Natural killer cell (primary cell): ENCODE data around the gene STARD13. TPM values are rescaled to one million over a fixed set of nuclear protein-coding genes. Genes with fewer than 3 reads are reported as not detected.

Experiments
- ATAC-seq, 3 donors: fragments of 150-1000 bp in 2 of 3; fragments of 200-7000 bp in 1 of 3; cut with Tn5 transposase; 1 replicate in 1 of 3; 2 replicates in 2 of 3; pipeline ENCODE4 v1.10.0; 2021; ENCODE audit warnings: mild to moderate bottlenecking in 2 of 3, moderate library complexity in 2 of 3
- DNase-seq, 2 donors: peaks; one replicate each; pipeline versions ENCODE4 v3.0.0 to v3.0.0-alpha.2; 2013 to 2021; ENCODE audit warnings: mixed read lengths in 1 of 2
- H3K27ac ChIP-seq: one replicate; pipeline ENCODE4 v1.5.1; 2013; ENCODE audit warnings: mild to moderate bottlenecking, low read length
- H3K27me3 ChIP-seq: one replicate; pipeline ENCODE4 v1.6.1; 2013; ENCODE audit warnings: low read length; ENCODE audit not compliant: control insufficient read depth, insufficient read depth
- H3K36me3 ChIP-seq: one replicate; pipeline ENCODE4 v1.6.1; 2013; ENCODE audit warnings: low read length; ENCODE audit not compliant: control insufficient read depth, insufficient read depth
- H3K4me1 ChIP-seq: one replicate; pipeline ENCODE4 v1.6.1; 2013; ENCODE audit warnings: low read length; ENCODE audit not compliant: control insufficient read depth, insufficient read depth
- H3K4me3 ChIP-seq: one replicate; pipeline ENCODE4 v1.5.1; 2013; ENCODE audit warnings: low read length
- H3K9me3 ChIP-seq: one replicate; pipeline ENCODE4 v1.6.1; 2013; ENCODE audit warnings: low read length; ENCODE audit not compliant: control insufficient read depth, insufficient read depth
- H3K27ac Mint-ChIP-seq, 2 donors: one replicate each; pipeline ENCODE4 v1.8.0; 2022; ENCODE audit warnings: mild to moderate bottlenecking in 2 of 2, mixed read lengths in 2 of 2, moderate library complexity in 1 of 2
- H3K27me3 Mint-ChIP-seq, 2 donors: one replicate each; pipeline ENCODE4 v1.8.0; 2022; ENCODE audit warnings: low read depth in 2 of 2, mixed read lengths in 2 of 2
- H3K36me3 Mint-ChIP-seq: one replicate; pipeline ENCODE4 v1.8.0; 2022; ENCODE audit warnings: mixed read lengths
- H3K4me1 Mint-ChIP-seq, 2 donors: one replicate each; pipeline ENCODE4 v1.8.0; 2022; ENCODE audit warnings: mixed read lengths in 2 of 2
- H3K4me3 Mint-ChIP-seq: one replicate; pipeline ENCODE4 v1.8.0; 2022; ENCODE audit warnings: mild to moderate bottlenecking, moderate library complexity, mixed read lengths
- H3K9me3 Mint-ChIP-seq, 2 donors: one replicate each; pipeline ENCODE4 v1.8.0; 2022; ENCODE audit warnings: mixed read lengths in 2 of 2
- WGBS: methylation state at CpG from one replicate; pipeline ENCODE4 v1.1.7; 2013; ENCODE audit warnings: missing lambda C conversion rate; ENCODE audit not compliant: insufficient coverage; 5-methylcytosine and 5-hydroxymethylcytosine counted together
- intact Hi-C: fragments of 100-400 bp; cut with micrococcal nuclease; formaldehyde crosslinking; loops from one replicate; pipeline ENCODE4 v1.14.2; 2022
- total RNA-seq, 4 donors: library from RNA; stranded (reverse); fragments of 120-200 nt in 1 of 4; gene quantifications; one replicate each; pipeline versions ENCODE4 v1.2.3 to v1.2.4, GENCODE V29; 2013 to 2022
- TF ChIP-seq, protein P1 (sequence below): fragments of 200-600 bp; IDR thresholded peaks from one replicate; pipeline ENCODE4 v1.8.0; 2022; ENCODE audit warnings: antibody characterized with exemption

Gene STARD13
- total RNA-seq, 3 donors from 2014 or later (not counting 1 experiment from before 2014, with no cell fraction given) = not detected

GRCh38 chr13:33111414-33112110, 174.0 kb downstream of the STARD13 start:
- Mint-ChIP-seq H3K36me3 (no peaks in the 10 kb centered on the region), H3K4me1 (no peaks in the 10 kb centered on the region), H3K27me3 (no peaks in the 10 kb centered on the region), H3K27ac (no peak overlapping the region), H3K4me3 (no peak overlapping the region), H3K9me3 (peaks cover 0 to 2% of the 10 kb centered on the region in 2 donors)
- no peak for DNase-seq
- Histone ChIP-seq H3K36me3 (no peaks in the 10 kb centered on the region), H3K9me3 (no peaks in the 10 kb centered on the region), H3K27ac (no peak overlapping the region), H3K27me3 (no peaks in the 10 kb centered on the region), H3K4me1 (peaks cover 8% of the 10 kb centered on the region), H3K4me3 (no peak overlapping the region)
- TF ChIP-seq, protein P1, sequence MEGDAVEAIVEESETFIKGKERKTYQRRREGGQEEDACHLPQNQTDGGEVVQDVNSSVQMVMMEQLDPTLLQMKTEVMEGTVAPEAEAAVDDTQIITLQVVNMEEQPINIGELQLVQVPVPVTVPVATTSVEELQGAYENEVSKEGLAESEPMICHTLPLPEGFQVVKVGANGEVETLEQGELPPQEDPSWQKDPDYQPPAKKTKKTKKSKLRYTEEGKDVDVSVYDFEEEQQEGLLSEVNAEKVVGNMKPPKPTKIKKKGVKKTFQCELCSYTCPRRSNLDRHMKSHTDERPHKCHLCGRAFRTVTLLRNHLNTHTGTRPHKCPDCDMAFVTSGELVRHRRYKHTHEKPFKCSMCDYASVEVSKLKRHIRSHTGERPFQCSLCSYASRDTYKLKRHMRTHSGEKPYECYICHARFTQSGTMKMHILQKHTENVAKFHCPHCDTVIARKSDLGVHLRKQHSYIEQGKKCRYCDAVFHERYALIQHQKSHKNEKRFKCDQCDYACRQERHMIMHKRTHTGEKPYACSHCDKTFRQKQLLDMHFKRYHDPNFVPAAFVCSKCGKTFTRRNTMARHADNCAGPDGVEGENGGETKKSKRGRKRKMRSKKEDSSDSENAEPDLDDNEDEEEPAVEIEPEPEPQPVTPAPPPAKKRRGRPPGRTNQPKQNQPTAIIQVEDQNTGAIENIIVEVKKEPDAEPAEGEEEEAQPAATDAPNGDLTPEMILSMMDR = no peak
- ATAC-seq = no peak
- intact Hi-C loops = no loop called here
- WGBS = 90% methylated on average over 9 of the region's 9 CpGs

GRCh38 chr13:33110713-33111413, 174.7 kb downstream of the STARD13 start:
- Mint-ChIP-seq H3K36me3 (no peaks in the 10 kb centered on the region), H3K4me1 (no peaks in the 10 kb centered on the region), H3K9me3 (peaks cover 0 to 2% of the 10 kb centered on the region in 2 donors), H3K4me3 (no peak overlapping the region), H3K27me3 (peaks cover 0 to 3% of the 10 kb centered on the region in 2 donors), H3K27ac (no peak overlapping the region)
- DNase-seq (no peak), ATAC-seq (no peak)
- peaks cover 8% of the 10 kb centered on the region for H3K4me1 ChIP-seq
- no peaks in the 10 kb centered on the region for H3K27me3 ChIP-seq
- TF ChIP-seq, protein P1 = no peak
- H3K4me3 ChIP-seq = no peak overlapping the region
- no peaks in the 10 kb centered on the region for H3K36me3 ChIP-seq
- no peak overlapping the region for H3K27ac ChIP-seq
- intact Hi-C loops = no loop called here
- 66% methylated on average over 14 of the region's 14 CpGs for WGBS
- H3K9me3 ChIP-seq = no peaks in the 10 kb centered on the region

- H3K9me3 ChIP-seq = no peaks in the 10 kb centered on the region
- no peaks in the 10 kb centered on the region for H3K36me3 ChIP-seq
- WGBS = 95% methylated on average over 5 of the region's 5 CpGs
- Mint-ChIP-seq H3K4me3 (no peak overlapping the region), H3K9me3 (peaks cover 0 to 2% of the 10 kb centered on the region in 2 donors), H3K27ac (no peak overlapping the region), H3K4me1 (no peaks in the 10 kb centered on the region), H3K27me3 (peaks cover 0 to 3% of the 10 kb centered on the region in 2 donors), H3K36me3 (no peaks in the 10 kb centered on the region)
- intact Hi-C loops = no loop called here
- H3K27me3 ChIP-seq = no peaks in the 10 kb centered on the region
- ATAC-seq = no peak
- H3K4me3 ChIP-seq = no peak overlapping the region
- H3K27ac ChIP-seq = no peak overlapping the region
- TF ChIP-seq, protein P1 = no peak
- peaks cover 8% of the 10 kb centered on the region for H3K4me1 ChIP-seq
- DNase-seq = no peak
These were observed 175.2 kb downstream of the STARD13 start for GRCh38 chr13:33110386-33110712.
